SK-N-SH (cell line): ENCODE data around the gene SLC12A7. TPM values are rescaled to one million over a fixed set of nuclear protein-coding genes. Genes with fewer than 3 reads are reported as not detected.

Experiments used
- CTCF ChIA-PET: fragments of 300-600, 350-600 bp; formaldehyde crosslinking; extraction: SDS; loops from one replicate; lab custom pipeline; 2021; lab: Yijun Ruan, JAX
- POLR2A ChIA-PET: fragments of 350-600 bp; sonication (Branson Sonifier 250); formaldehyde crosslinking; extraction: SDS; loops from one replicate; lab custom pipeline; 2020; ENCODE audit warnings: antibody characterized with exemption, inconsistent platforms; lab: Yijun Ruan, JAX
- DNase-seq: peaks from one replicate; pipeline ENCODE4 v3.0.0; 2012
- H2AFZ ChIP-seq: fragments of 200-600 bp; sonication (generic); 2 replicates; pipeline ENCODE4 v1.8.1; 2016; ENCODE audit warnings: antibody characterized with exemption, mild to moderate bottlenecking, low read depth
- H3F3A ChIP-seq: fragments of 200-600 bp; sonication (generic); replicated peaks from 2 replicates; pipeline ENCODE3; 2016; ENCODE audit warnings: antibody characterized with exemption, mild to moderate bottlenecking; ENCODE audit not compliant: insufficient read depth
- H3K27ac ChIP-seq, 2 experiments: fragments of 200-500 bp in 1 of 2; fragments of 200-600 bp in 1 of 2; sonication (Bioruptor generic) in 1 of 2; sonication (generic), shearing (Covaris generic) in 1 of 2; 2 replicates each; pipeline versions ENCODE4 v1.5.1 to v1.6.1; 2014 to 2016; ENCODE audit warnings: low read depth in 2 of 2, inconsistent platforms in 1 of 2, low read length in 1 of 2, mild to moderate bottlenecking in 1 of 2, mixed read lengths in 1 of 2
- H3K27me3 ChIP-seq: fragments of 200-600 bp; sonication (generic), shearing (Covaris generic); 2 replicates; pipeline ENCODE4 v1.6.1; 2016; ENCODE audit warnings: mixed run types; ENCODE audit not compliant: insufficient read depth
- H3K36me3 ChIP-seq, 2 experiments: fragments of 200-500 bp in 1 of 2; fragments of 200-600 bp in 1 of 2; sonication (Bioruptor generic) in 1 of 2; sonication (generic) in 1 of 2; replicated peaks in 1 of 2; 2 replicates each; pipeline versions ENCODE3 to v1.5.1; 2014 to 2016; ENCODE audit warnings: low read length in 1 of 2, mild to moderate bottlenecking in 1 of 2; ENCODE audit not compliant: insufficient read depth in 2 of 2, control insufficient read depth in 1 of 2
- H3K4me1 ChIP-seq, 2 experiments: fragments of 200-500 bp in 1 of 2; fragments of 200-600 bp in 1 of 2; sonication (Bioruptor generic) in 1 of 2; sonication (generic), shearing (Covaris generic) in 1 of 2; 2 replicates each; pipeline versions ENCODE4 v1.5.1 to v1.6.1; 2014 to 2016; ENCODE audit warnings: low read depth in 1 of 2, low read length in 1 of 2, mixed run types in 1 of 2; ENCODE audit not compliant: insufficient read depth in 2 of 2, control insufficient read depth in 1 of 2
- H3K4me2 ChIP-seq: fragments of 200-600 bp; sonication (generic), shearing (Covaris generic); 2 replicates; pipeline ENCODE4 v1.6.1; 2017; ENCODE audit warnings: mixed run types
- H3K4me3 ChIP-seq, 2 experiments: fragments of 200-500 bp in 1 of 2; fragments of 200-600 bp in 1 of 2; sonication (Bioruptor generic) in 1 of 2; sonication (generic), shearing (Covaris generic) in 1 of 2; 2 replicates each; pipeline versions ENCODE4 v1.5.1 to v1.8.1; 2014 to 2016; ENCODE audit warnings: low read depth in 2 of 2, inconsistent platforms in 1 of 2, low read length in 1 of 2, mild to moderate bottlenecking in 1 of 2, mixed read lengths in 1 of 2, moderate library complexity in 1 of 2
- H3K79me2 ChIP-seq: fragments of 200-600 bp; sonication (generic); 2 replicates; pipeline ENCODE4 v1.8.1; 2017; ENCODE audit warnings: mild to moderate bottlenecking; ENCODE audit not compliant: insufficient read depth
- H3K9ac ChIP-seq: fragments of 200-600 bp; sonication (generic); 2 replicates; pipeline ENCODE4 v1.6.1; 2017; ENCODE audit warnings: mixed run types
- H3K9me2 ChIP-seq: fragments of 200-600 bp; sonication (generic); 2 replicates; pipeline ENCODE4 v1.6.1; 2017; ENCODE audit warnings: mixed run types
- H3K9me3 ChIP-seq: fragments of 200-600 bp; sonication (generic); 2 replicates; pipeline ENCODE4 v1.6.1; 2017; ENCODE audit warnings: mixed run types, mild to moderate bottlenecking, moderate library complexity
- H4K20me1 ChIP-seq: fragments of 200-600 bp; sonication (generic); 2 replicates; pipeline ENCODE4 v1.6.1; 2017; ENCODE audit warnings: mild to moderate bottlenecking, mixed run types; ENCODE audit not compliant: insufficient read depth
- CHD2 ChIP-seq: fragments of 150-350 bp; IDR thresholded peaks from 2 replicates; pipeline ENCODE4 v1.6.1; 2018; ENCODE audit warnings: low read length; ENCODE audit not compliant: partially characterized antibody
- CTCF ChIP-seq: fragments of 200-600 bp; sonication (generic); IDR thresholded peaks from 2 replicates; pipeline ENCODE4 v1.6.1; 2017; ENCODE audit warnings: antibody characterized with exemption, mild to moderate bottlenecking, moderate library complexity
- EZH2phosphoT487 ChIP-seq: fragments of 200-600 bp; sonication (generic); IDR thresholded peaks from 2 replicates; pipeline ENCODE4 v1.6.1; 2017; ENCODE audit warnings: low read depth, mixed run types, mild to moderate bottlenecking, antibody characterized with exemption, moderate library complexity, borderline replicate concordance
- FOSL2 ChIP-seq: IDR thresholded peaks from 2 replicates; pipeline ENCODE4 v1.4.0; 2012; ENCODE audit warnings: low read depth, mild to moderate bottlenecking, moderate library complexity, borderline replicate concordance
- GABPA ChIP-seq: IDR thresholded peaks from 2 replicates; pipeline ENCODE4 v1.4.0; 2012; ENCODE audit warnings: low read depth, mild to moderate bottlenecking
- JUND ChIP-seq: IDR thresholded peaks from 2 replicates; pipeline ENCODE4 v1.4.0; 2012
- MAX ChIP-seq: IDR thresholded peaks from 2 replicates; pipeline ENCODE4 v1.4.0; 2012; ENCODE audit warnings: low read depth
- NRF1 ChIP-seq: IDR thresholded peaks from 2 replicates; pipeline ENCODE4 v1.6.1; 2012; ENCODE audit warnings: low read depth, mild to moderate bottlenecking, low read length
- PBX3 ChIP-seq: IDR thresholded peaks from 2 replicates; pipeline ENCODE4; 2012
- RAD21 ChIP-seq: IDR thresholded peaks from 2 replicates; pipeline ENCODE4 v1.6.1; 2012; ENCODE audit warnings: mild to moderate bottlenecking, low read length
- RFX5 ChIP-seq: IDR thresholded peaks from 2 replicates; pipeline ENCODE4 v1.6.1; 2012; ENCODE audit warnings: mild to moderate bottlenecking, improper control_type of control experiment, low read length
- SIN3A ChIP-seq: IDR thresholded peaks from 2 replicates; pipeline ENCODE4 v1.6.1; 2012; ENCODE audit warnings: low read depth, mild to moderate bottlenecking, low read length, moderate library complexity, borderline replicate concordance
- SMC3 ChIP-seq: IDR thresholded peaks from 2 replicates; pipeline ENCODE4 v1.6.1; 2012; ENCODE audit warnings: low read depth, low read length, improper control_type of control experiment
- TAF1 ChIP-seq: IDR thresholded peaks from 2 replicates; pipeline ENCODE4 v1.6.1; 2012; ENCODE audit warnings: low read depth, mild to moderate bottlenecking, low read length, moderate library complexity, borderline replicate concordance
- YY1 ChIP-seq: IDR thresholded peaks from 2 replicates; pipeline ENCODE4 v1.4.0; 2012; ENCODE audit warnings: low read depth, mild to moderate bottlenecking
- WGBS: methylation state at CpG from one replicate; pipeline ENCODE4 v1.1.6; 2017; ENCODE audit warnings: low lambda C conversion rate; 5-methylcytosine and 5-hydroxymethylcytosine counted together
- polyA plus RNA-seq, 3 experiments: library from polyadenylated mRNA; depleted of rRNA; stranded (reverse); fragments of >200 nt; gene quantifications; 2 replicates each; pipeline ENCODE4 v1.2.3, GENCODE V29; 2012
- TF ChIP-seq, protein P1 (sequence below): IDR thresholded peaks from 2 replicates; pipeline ENCODE4 v1.4.0; 2012; ENCODE audit warnings: low read depth, borderline replicate concordance

SLC12A7 gene
- polyA plus RNA-seq, 1 of the 3 experiments (the other 2 are of a cell fraction), result 2.6 TPM

GRCh38 chr5:1080432-1080831, 31.4 kb downstream of the SLC12A7 start:
- no peak overlapping the region for H2AFZ ChIP-seq
- H3K27ac ChIP-seq, result no peak overlapping the region
- H3K79me2 ChIP-seq, result no peaks in the 10 kb centered on the region
- no peak overlapping the region for H3K4me3 ChIP-seq
- H3K36me3 ChIP-seq, result no peaks in the 10 kb centered on the region
- H3K9me3 ChIP-seq, result no peaks in the 10 kb centered on the region
- DNase-seq, result no peak
- CTCF ChIA-PET, result no interaction called here
- 81% methylated on average over 6 of the region's 18 CpGs for WGBS
- no peaks in the 10 kb centered on the region for H3K9me2 ChIP-seq
- TF ChIP-seq EZH2phosphoT487 (no peak), CTCF (no peak), YY1 (no peak), SIN3A (no peak), MAX (no peak), FOSL2 (no peak), PBX3 (no peak), JUND (no peak), GABPA (no peak), NRF1 (no peak), RAD21 (no peak)
- TF ChIP-seq, protein P1, sequence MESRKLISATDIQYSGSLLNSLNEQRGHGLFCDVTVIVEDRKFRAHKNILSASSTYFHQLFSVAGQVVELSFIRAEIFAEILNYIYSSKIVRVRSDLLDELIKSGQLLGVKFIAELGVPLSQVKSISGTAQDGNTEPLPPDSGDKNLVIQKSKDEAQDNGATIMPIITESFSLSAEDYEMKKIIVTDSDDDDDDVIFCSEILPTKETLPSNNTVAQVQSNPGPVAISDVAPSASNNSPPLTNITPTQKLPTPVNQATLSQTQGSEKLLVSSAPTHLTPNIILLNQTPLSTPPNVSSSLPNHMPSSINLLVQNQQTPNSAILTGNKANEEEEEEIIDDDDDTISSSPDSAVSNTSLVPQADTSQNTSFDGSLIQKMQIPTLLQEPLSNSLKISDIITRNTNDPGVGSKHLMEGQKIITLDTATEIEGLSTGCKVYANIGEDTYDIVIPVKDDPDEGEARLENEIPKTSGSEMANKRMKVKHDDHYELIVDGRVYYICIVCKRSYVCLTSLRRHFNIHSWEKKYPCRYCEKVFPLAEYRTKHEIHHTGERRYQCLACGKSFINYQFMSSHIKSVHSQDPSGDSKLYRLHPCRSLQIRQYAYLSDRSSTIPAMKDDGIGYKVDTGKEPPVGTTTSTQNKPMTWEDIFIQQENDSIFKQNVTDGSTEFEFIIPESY, result no peak
- H4K20me1 ChIP-seq, result no peaks in the 10 kb centered on the region
- POLR2A ChIA-PET, result no interaction called here
- no peak overlapping the region for H3K9ac ChIP-seq
- no peaks in the 10 kb centered on the region for H3K27me3 ChIP-seq
- H3K4me1 ChIP-seq, result no peaks in the 10 kb centered on the region
- H3F3A ChIP-seq, result no peaks in the 10 kb centered on the region
- no peak overlapping the region for H3K4me2 ChIP-seq

DNA sequence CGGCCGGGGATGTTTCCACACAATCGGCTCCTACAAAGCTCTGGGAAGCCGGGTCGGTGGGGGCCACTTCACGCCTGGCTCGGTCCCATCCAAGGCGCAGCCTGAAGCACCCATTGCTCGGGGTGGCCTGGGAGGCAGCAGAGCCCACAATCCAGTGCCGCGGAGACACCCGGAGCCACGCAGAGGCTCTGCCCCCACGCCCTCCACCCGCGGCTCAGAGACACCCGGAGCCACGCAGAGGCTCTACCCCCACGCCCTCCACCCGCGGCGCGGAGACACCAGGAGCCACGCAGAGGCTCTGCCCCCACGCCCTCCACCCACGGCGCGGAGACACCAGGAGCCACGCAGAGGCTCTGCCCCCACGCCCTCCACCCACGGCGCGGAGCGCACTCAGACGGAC, 31.9 kb downstream of the SLC12A7 start:
- no peaks in the 10 kb centered on the region for H3K9me2 ChIP-seq
- H3K79me2 ChIP-seq, result no peaks in the 10 kb centered on the region
- H3K9ac ChIP-seq, result no peak overlapping the region
- no peaks in the 10 kb centered on the region for H3K36me3 ChIP-seq
- 69% methylated on average over 4 of the region's 35 CpGs for WGBS
- H4K20me1 ChIP-seq, result no peaks in the 10 kb centered on the region
- H2AFZ ChIP-seq, result no peak overlapping the region
- no peaks in the 10 kb centered on the region for H3K4me1 ChIP-seq
- H3K27me3 ChIP-seq, result no peaks in the 10 kb centered on the region
- DNase-seq, result no peak
- no peaks in the 10 kb centered on the region for H3F3A ChIP-seq
- no peaks in the 10 kb centered on the region for H3K9me3 ChIP-seq
- no peak overlapping the region for H3K27ac ChIP-seq
- TF ChIP-seq CHD2 (no peak), SMC3 (no peak), TAF1 (no peak), RFX5 (no peak), FOSL2 (no peak), PBX3 (no peak)
- TF ChIP-seq, protein P1, result no peak
- no peak overlapping the region for H3K4me2 ChIP-seq
- ChIA-PET CTCF (interaction anchor here (0.9 kb wide), 1 partner anchor 11 kb away, joined by 3 read pairs; no protein-coding TSS in a partner anchor), POLR2A (no interaction called here)
- no peak overlapping the region for H3K4me3 ChIP-seq
